G401 (cell line): ENCODE data around the gene EFCAB6. TPM values are rescaled to one million over a fixed set of nuclear protein-coding genes. Genes with fewer than 3 reads are reported as not detected.

ENCODE experiments used
- DNase-seq: peaks from one replicate; pipeline ENCODE4 v3.0.0-alpha.2; 2015; ENCODE audit warnings: low spot score
- in situ Hi-C: cut with HindIII; loops from 2 replicates; pipeline ENCODE4 v1.10.0; 2016; ENCODE audit warnings: low sequenced_read_pairs, mixed read lengths
- total RNA-seq: library from RNA; depleted of rRNA; stranded (reverse); fragments of >200 nt; shearing (Covaris generic); gene quantifications from 2 replicates; pipeline ENCODE4 v1.2.3, GENCODE V29; 2014

Gene EFCAB6
- total RNA-seq, 1 experiment from 2014 or later: 0.54 TPM

- DNase-seq: no peak
- in situ Hi-C loops: no loop called here
Measured at GRCh38 chr22:43820651-43821305, 8.7 kb upstream of the EFCAB6 start.

- in situ Hi-C loops: no loop called here
Measured at GRCh38 chr22:43819931-43820640, 8.0 kb upstream of the EFCAB6 start.

GRCh38 chr22:43819421-43819921 lies 7.4 kb upstream of the EFCAB6 start:
- in situ Hi-C loops: no loop called here
- no peak for DNase-seq

More at GRCh38 chr22:43819931-43820640, 8.0 kb upstream of the EFCAB6 start:
- peak; percentile 70 for DNase-seq

- no peak for DNase-seq
- in situ Hi-C loops: no loop called here
Measured at GRCh38 chr22:43818981-43819380, 6.9 kb upstream of the EFCAB6 start.

GRCh38 chr22:43817402-43817801 lies 5.3 kb upstream of the EFCAB6 start:
- no peak for DNase-seq
- in situ Hi-C loops: no loop called here

GRCh38 chr22:43814264-43814663 lies 2.2 kb upstream of the EFCAB6 start:
- DNase-seq: no peak
- in situ Hi-C loops: no loop called here

- no peak for DNase-seq
- in situ Hi-C loops: no loop called here
Measured at GRCh38 chr22:43812890-43813289, 785 bp upstream of the EFCAB6 start.

GRCh38 chr22:43811777-43812148 lies 342 bp downstream of the EFCAB6 start:
- DNase-seq: no peak
- in situ Hi-C loops: no loop called here

- no peak for DNase-seq
- in situ Hi-C loops: no loop called here
Measured at GRCh38 chr22:43802897-43803495, 9.1 kb downstream of the EFCAB6 start.

GRCh38 chr22:43800970-43801369 lies 11.1 kb downstream of the EFCAB6 start:
- in situ Hi-C loops: no loop called here
- DNase-seq: no peak

GRCh38 chr22:43798492-43798891 lies 13.6 kb downstream of the EFCAB6 start:
- no peak for DNase-seq
- in situ Hi-C loops: no loop called here

GRCh38 chr22:43796567-43796966 lies 15.5 kb downstream of the EFCAB6 start:
- peak; percentile 10 for DNase-seq
- in situ Hi-C loops: no loop called here

GRCh38 chr22:43795320-43795719 lies 16.8 kb downstream of the EFCAB6 start:
- in situ Hi-C loops: no loop called here
- no peak for DNase-seq

GRCh38 chr22:43792905-43793304 lies 19.2 kb downstream of the EFCAB6 start:
- DNase-seq: no peak
- in situ Hi-C loops: no loop called here

GRCh38 chr22:43789452-43789851 lies 22.7 kb downstream of the EFCAB6 start:
- in situ Hi-C loops: no loop called here
- no peak for DNase-seq

GRCh38 chr22:43783777-43784176 lies 28.3 kb downstream of the EFCAB6 start:
- DNase-seq: no peak
- in situ Hi-C loops: no loop called here

- in situ Hi-C loops: no loop called here
- DNase-seq: no peak
Measured at GRCh38 chr22:43782448-43782847, 29.7 kb downstream of the EFCAB6 start.

GRCh38 chr22:43777286-43777685 lies 34.8 kb downstream of the EFCAB6 start:
- in situ Hi-C loops: no loop called here
- DNase-seq: no peak

GRCh38 chr22:43776081-43776670 lies 35.9 kb downstream of the EFCAB6 start:
- in situ Hi-C loops: no loop called here
- DNase-seq: no peak

- no peak for DNase-seq
- in situ Hi-C loops: no loop called here
Measured at GRCh38 chr22:43774318-43774915, 37.7 kb downstream of the EFCAB6 start.
